Measurements from ENCODE around the gene ROBO3.
A peak's percentile ranks its signal among the peaks of the same experiment; 100 is the strongest.

ROBO3 gene, protein sequence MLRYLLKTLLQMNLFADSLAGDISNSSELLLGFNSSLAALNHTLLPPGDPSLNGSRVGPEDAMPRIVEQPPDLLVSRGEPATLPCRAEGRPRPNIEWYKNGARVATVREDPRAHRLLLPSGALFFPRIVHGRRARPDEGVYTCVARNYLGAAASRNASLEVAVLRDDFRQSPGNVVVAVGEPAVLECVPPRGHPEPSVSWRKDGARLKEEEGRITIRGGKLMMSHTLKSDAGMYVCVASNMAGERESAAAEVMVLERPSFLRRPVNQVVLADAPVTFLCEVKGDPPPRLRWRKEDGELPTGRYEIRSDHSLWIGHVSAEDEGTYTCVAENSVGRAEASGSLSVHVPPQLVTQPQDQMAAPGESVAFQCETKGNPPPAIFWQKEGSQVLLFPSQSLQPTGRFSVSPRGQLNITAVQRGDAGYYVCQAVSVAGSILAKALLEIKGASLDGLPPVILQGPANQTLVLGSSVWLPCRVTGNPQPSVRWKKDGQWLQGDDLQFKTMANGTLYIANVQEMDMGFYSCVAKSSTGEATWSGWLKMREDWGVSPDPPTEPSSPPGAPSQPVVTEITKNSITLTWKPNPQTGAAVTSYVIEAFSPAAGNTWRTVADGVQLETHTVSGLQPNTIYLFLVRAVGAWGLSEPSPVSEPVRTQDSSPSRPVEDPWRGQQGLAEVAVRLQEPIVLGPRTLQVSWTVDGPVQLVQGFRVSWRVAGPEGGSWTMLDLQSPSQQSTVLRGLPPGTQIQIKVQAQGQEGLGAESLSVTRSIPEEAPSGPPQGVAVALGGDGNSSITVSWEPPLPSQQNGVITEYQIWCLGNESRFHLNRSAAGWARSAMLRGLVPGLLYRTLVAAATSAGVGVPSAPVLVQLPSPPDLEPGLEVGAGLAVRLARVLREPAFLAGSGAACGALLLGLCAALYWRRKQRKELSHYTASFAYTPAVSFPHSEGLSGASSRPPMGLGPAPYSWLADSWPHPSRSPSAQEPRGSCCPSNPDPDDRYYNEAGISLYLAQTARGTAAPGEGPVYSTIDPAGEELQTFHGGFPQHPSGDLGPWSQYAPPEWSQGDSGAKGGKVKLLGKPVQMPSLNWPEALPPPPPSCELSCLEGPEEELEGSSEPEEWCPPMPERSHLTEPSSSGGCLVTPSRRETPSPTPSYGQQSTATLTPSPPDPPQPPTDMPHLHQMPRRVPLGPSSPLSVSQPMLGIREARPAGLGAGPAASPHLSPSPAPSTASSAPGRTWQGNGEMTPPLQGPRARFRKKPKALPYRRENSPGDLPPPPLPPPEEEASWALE (N-terminal part only)

DNA sequence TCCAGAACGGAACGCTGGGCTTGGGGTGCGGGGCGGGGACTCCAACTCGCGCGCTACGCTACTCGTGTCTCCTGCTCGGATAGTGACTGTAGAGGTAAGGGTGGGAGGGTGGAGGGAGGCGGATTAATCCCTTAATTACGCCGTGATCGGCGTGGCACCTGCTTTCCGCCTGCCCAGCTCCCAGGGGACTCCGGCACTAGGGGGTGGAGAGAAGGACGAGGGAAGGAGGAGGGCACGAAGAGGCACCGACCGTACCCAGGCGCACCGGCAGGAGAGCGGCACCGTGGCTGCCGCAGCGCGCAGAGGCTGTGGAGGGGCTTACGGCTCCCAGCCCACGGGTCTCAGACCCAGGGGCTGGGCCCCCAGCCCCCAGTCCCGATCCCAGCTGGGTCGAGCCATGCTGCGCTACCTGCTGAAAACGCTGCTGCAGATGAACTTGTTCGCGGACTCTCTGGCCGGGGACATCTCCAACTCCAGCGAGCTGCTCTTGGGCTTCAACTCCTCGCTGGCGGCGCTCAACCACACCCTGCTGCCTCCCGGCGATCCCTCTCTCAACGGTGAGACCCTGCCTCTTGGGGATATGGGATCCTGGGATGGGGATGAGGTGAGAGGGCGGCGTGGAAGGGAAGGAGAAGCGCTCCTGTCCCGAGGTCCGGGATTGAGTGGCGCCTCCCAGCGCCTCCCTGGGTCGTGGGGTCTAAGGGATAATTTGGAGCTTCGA lies at the start of gene ROBO3:
TSS of gene ROBO3 (plus strand) at position 252 of the 721 bp plus-strand sequence. CDS start at position 398, 146 bp downstream.
- no peak for DNase-seq

DNA sequence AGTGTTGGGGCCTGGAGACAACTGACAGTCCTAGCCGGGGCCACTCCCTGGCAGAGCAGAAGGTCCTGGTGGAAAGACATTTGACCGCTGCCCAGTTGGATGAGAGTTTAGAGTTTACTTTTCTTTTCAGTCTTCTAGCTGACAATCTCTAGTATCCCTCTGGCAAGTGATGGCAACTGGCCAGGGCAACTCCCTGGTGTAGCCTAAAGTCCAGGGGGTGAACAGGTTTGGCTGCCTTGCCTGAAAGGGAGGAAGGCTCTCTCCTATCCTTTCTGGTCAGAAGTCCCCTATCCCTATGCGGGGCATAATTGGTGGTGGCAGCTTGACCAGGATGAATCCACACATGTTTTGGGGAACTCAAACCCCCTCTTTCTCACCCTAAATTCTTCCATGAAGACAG lies 48.2 kb upstream of the ROBO3 start:
- no peak for DNase-seq

DNA sequence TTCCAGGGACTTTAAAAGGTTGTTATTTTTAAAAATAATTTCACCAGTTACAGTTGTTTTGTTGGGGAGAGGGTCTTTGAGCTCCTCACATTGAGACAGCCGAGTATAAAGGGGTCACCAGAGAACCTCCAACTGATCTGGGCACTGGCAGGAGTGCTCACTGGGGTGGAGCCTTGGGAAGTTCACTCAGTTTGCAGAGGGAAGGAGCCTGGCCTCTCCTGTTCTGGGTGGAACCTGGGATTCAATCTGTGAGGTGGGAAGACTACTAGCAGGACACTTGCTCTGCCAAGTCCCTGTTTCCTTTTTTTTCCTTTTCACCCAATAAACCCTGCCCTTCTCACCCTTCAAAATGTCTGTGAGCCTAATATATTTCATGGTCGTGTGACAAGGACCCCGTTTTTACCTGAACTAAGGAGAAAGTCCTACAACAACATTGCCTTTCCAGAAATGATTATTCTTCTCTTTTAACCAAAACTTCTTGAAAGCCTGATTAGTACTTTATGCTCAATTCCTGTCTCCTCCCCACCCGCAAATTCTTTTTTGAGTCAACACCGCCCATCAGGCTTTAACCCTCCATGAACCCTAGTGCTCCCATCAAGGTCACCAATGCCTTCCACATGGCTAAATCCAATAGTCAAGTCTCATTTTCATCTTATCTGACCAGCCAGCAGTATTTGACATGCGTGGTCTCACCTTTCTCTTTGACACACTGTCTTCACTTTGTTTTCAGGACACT lies 43.1 kb upstream of the ROBO3 start:
- no peak for DNase-seq

DNA sequence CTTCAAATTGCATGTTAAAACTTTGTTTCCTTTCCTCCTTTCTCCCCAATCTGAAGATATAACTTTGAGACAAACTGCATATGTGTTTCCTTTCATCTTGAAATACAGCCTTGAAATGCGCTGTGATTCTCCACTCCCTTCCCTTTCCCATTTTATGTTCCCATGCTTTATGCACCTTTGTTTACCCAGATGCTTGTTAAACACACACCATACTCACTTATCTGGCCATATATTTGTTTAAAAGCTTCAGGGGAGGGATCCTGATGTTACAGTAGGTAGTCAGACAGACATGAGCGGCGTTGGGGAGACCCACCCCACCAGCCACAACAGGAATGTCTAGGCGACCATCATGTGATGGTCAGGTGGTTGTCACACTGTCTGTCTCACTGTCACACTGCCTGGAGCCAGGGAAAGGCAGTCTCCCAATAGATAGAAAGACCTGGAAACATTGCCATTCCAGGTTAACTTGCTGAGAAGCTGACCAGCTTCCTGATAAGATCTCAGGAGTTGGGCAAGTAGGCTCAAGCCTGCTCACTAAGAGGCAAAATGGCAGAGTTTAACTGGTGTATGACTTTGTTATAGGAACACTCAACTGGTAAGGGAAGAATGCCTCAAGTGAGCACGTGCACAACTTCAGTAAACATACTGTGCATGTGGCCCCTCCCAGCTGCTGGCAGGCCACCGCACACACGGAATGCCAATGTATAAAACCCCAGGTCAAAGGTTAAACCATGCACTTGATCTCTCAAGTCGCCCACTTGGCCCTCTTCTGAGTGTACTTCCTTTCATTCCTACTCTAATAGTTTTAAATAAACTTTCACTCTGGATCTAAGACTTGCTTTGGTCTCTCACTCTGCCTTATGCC lies 41.5 kb upstream of the ROBO3 start:
- no peak for DNase-seq

DNA sequence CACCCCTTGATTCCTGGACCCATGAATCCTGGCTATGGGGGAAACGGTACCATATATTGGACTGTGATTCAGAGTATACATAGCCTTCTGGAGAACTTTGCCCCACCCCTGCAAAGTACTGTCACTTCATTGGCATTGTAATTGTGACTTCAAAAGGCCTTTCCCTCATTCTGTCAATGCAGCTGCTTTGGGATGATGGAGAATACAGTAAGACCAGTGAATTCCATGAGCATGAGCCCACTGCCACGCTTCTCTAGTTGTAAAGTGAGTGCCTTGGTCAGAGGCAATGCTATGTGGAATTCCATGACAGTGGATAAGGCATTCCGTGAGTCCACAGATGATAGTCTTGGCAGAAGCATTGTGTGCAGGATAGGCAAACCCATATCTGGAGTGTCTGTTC lies 39.4 kb upstream of the ROBO3 start:
- no peak for DNase-seq

DNA sequence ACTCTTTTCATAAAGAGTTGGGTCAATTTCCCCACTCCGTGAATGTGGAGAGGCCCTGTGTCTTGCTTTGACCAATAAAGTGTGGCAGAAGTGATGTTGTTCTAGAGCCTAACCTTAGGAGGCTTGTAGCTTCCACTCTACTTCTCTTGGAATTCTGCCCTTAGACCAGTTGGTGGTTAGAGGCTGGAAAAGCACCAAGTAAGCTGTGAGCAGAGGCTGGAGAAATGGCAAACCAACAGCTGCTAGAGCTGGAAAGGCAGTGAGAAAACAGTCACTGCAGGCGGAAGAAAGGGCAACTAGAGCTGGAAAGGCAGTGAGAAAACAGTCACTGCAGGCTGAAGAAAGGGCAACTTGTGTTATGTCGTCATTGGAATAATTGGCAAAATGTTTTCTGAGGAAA lies 35.2 kb upstream of the ROBO3 start:
- no peak for DNase-seq

DNA sequence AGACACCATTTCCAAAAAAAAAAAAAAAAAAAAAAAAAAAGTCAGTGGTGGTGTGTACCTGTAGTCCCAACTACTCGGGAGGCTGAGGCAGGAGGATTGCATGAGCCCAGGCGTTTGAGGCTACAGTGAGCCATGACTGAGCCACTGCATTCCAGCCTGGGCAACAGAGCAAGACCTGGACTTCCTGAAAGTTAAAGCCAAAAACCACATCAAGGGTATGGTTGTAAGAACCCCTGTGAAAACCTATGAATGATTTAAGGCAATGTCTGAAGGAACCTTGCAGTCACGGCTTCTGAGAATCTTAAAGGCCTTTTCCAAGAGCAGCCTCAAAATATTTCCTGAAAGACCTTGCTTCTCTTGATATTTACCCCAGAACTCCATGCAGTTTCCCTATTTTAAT lies 34.5 kb upstream of the ROBO3 start:
- no peak for DNase-seq

DNA sequence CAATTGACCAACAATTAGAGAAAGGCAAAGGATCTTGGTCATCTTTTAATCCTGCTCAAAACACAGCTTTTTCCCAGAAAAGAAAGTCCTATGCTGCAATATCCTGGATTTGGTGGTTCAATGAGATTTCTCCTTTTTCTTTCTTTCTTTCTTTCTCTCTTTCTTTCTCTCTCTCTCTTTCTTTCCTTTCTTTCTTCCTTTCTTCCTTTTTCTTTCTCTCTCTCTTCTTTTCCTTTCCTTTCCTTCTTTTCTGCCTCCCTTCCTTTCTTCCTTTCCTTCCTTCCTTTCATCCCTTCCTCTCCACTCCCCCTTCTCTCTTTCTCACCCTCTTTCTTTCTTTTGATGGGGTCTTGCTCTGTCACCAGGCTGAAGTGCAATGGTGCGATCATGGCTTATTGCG lies 33.3 kb upstream of the ROBO3 start:
- no peak for DNase-seq

DNA sequence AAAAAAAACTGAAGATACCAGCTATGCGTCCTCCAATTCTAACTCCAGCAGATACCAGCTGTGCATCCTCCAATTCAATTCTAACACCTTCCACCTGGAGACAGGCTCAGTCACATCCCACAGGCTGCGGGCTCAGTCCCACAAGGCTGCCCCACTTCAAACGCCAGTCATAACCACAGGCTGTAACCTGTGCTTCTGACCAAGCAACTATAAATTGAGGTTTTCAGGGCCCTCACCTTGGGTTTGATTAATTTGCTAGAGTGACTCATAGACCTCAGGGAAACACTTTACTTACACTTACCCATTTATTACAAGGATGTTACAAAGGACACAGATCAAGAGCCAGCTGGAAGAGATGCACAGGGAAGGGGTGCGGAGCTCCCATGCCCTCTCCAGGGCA lies 32.7 kb upstream of the ROBO3 start:
- DNase-seq: no peak

DNA sequence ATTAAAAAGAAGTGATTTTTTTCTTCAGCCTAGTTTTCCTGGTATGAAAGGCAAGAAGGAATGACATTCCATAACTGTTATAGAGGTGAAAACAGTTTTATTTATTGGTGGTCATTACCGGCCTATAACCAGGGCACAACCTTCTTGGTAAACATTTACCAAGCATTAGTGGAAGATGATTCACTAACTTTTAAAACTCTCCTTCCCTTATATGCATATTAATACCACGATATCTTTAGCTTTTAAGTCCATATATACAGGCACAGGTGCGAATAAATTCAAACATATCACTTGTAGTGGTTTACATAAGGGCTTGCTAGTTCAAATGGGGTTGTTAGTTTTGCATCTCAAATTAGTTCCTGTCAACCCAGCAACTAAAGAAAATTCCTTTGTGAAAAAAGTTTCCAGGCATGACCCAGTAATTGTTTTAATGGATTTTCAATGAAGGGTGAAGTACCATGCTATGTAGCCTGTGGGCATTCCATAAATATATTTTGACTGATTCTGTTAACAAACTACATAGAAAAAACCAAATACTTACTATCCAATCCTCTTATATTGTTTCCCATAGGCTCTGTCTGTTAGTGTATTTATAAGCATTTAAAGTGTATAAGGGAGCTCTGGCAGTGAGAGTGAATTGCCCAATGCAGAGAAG lies 30.6 kb upstream of the ROBO3 start:
- DNase-seq: no peak

DNA sequence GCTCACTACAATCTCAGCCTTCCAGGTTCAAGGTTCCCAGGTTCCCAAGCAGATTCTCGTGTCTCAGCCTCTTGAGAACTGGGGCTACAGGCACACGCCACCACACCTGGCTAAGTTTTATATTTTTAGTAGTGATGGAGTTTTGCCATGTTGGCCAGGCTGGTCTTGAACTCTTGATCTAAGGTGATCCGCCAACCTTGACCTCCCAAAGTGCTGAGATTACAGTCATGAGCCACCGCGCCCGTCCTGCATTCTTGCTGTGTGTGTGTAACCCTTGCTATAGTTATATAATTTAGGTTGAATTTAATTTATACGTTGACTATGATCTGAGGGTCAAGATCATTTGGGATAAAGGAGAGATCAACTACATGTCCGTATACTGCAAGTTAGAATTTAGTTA lies 29.3 kb upstream of the ROBO3 start:
- DNase-seq: no peak

DNA sequence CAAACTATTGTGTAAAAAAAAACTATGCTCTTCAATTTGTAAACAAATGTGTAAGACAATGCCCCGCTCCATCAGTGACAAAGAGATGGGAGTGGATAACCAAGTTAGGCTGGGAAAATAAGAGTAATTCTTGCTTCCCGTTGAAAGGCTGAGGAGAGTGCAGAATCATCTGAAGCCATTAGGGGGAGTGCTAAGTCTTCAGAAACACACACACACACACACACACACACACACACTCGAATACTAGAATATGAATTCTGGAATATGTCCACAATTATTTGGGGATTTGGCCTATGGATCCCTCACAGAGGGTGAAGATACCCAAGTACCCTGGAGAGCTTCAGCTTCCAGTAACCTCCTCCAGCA lies 27.8 kb upstream of the ROBO3 start:
- peak; percentile 15 for DNase-seq

DNA sequence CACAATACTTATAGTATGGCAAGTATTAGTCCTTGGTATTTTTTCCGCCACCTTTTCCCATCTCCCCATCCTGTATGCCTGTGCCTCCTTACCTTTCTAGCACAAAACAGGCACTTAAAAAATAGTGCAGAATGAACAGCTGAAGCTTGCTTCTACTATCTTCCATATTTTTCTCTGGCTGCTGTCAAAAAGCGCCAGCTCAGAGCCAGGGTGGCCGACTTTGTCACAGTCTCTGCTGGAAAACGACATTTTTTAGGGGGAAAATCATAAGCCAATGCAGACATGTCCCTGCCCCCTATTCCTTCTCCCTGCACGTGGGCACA lies 26.5 kb upstream of the ROBO3 start:
- DNase-seq: no peak

DNA sequence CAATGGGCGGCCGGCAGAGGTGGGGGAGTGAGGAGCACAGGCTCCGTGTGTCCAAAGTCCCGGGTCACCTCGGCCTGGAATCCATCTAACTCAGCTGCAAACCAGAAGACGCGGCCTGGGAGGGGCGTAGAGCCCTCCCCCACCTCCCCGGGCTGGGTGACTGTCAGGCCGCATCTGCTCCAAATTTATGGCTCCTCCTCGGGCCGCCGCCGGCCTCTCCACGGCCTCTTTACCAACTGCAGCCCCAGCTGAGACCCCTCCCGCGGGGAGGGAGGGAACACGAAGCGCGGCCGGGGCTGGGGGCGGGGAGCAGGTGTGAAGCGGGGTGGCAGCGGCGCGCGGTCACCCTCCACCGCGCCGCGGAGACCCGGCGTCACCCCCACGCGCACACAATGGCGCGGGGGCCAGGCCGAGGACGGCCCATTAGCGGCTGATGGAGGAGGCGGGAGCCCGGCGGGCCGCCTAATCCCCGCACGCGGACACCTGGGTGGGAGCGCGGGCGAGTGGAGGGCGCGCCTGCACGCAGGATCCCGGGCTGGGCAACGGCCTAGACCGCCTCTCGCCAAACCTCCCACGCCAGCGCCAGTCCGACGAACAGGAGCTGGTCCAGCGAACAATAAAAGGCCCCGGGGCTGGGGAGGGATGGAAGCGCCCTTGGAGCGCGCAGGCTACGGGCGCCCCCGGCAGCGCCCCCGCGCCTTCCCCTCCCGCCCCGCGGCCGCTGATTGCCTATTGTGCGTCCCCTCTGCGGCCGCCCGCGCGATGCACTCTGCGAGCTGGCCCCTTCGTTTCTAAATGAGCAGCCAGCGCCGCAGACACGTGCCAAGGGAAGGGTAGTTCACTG lies 25.9 kb upstream of the ROBO3 start:
- no peak for DNase-seq

DNA sequence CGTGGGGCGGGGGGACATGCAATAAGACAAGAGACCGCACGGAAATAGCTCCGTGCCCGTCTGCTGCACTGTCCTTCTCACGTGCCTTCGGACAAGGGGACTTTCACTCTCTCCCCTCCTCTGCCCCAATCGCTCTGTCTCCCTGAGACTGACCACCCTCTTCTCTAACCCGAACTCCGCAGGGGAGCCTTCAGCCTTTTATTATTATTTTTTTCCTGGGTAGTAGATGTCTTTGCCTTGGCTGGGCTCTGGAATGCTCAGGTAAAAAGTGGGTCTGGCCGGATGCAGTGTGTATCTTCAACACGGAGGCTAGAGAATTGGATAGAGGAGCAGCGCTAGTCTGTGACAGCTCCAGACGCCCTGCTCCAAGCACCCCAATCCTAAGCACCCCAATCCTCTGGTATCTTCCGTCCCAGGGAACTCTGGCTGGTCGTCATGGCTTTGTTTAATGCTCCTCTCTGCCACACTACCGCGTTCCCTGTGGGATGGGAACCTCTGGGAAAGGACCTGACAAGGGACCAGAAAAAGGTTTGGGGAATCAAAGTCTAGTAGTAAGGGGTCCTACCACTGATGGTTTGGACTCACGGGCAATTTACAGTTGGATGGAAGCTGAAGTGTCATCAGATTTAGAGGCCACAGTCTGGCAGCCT lies 25.1 kb upstream of the ROBO3 start:
- DNase-seq: no peak

DNA sequence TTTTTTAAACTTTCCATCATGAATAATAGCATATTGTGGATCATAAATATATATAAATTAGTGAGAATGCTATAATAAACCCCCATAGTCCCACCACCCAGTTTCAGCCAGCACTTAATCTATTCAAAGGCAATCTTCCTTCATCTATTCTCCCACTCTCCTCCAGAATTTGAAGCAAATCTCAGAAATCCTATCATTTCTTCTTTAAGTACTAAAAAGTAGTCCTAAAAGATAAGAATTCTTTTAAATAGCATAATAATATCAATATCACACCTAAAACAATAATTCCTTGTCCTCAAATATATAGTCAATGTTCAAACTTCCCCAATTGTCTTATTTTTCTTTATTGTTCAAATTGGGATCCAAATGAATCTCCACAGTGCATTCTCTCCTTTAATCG lies 24.6 kb upstream of the ROBO3 start:
- no peak for DNase-seq

DNA sequence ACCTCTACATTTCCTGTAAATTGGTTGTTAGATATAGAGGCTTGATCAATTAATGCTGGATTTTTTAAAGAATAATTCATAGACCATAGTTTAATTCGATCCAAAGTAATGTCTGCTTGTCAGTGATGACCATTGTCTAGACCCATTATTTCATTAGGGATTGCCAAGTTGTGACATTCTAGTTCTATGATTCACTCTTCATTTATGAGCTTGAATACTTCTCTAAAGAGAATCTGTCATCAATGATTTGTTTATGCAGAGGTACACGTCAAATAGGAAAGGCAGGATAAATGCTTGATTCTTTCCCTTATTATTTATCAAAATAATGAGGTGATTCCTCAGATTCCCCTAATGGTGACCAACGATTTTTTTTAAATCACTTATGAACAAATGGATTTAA lies 24.0 kb upstream of the ROBO3 start:
- no peak for DNase-seq

DNA sequence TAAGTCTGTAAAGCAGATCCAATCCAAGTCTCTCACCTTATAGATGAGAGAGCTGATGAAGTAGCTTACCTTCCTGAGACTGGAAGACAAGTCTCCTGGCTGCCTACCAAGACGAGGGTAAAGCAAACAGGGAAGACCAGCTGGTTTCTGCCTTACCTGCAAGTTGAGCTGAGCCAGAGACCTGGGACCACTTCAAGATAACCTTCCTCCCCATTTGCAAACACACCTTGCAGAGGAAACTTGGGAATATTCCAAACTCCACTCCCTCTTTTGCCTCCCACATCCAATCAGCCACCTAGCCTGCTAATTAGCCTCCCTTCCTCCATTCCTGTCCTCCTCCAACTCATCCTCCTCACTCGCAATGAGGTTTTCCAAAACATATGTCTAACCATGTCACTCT lies 23.4 kb upstream of the ROBO3 start:
- DNase-seq: no peak

DNA sequence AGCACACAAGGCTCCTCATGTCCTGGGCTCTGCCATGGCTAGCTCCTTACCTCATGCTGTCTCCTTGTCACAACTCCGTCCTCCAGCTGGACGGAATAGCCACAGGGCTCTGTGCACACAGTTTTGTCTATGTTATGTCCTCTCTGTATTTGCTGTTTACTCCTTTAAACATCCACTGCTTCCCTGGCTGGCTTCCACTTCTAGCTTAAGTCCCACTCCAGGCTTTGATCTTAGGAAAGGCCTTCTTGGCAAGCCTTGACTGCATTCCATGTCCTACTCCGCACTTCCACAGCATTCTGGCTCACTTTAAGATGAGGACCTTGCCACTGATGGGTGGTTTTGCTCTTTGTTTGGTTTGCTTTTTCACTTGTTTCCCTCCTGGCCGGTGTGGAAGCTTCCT lies 22.9 kb upstream of the ROBO3 start:
- DNase-seq: no peak

Measured in NCI-H510A treated with DMSO at 0.1 percent for 48 hours (cell line).